ENCODE results near the gene SLC9C2. TPM values are rescaled to one million over a fixed set of nuclear protein-coding genes. Genes with fewer than 3 reads are reported as not detected.

The SLC9C2 gene
- polyA plus RNA-seq, 3 donors: not detected

DNA sequence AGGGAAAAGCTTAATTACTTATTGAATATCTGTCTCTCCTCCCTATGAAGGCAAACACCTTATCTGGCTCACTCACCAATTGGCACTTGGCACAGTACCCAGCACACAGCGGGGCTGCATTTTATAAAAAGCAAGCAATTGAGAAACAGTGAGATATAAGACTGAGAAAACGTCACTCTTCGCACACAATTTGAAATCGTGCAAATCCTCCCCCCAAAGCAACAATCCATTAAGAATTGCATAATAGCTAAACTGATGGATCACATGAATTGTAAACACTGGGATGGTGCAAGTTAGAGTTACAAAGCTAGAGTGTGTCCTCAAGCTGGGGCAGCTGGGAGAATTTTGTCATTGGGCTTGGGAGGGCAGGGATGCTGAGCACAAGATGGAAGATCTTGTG is 98.6 kb downstream of the SLC9C2 start:
- Histone ChIP-seq H3K27me3 (ENCODE audit: control insufficient read depth in 2 of 2, insufficient read depth in 2 of 2, low read length in 2 of 2) (no peaks in the 10 kb centered on the region), H3K4me1 (ENCODE audit: control insufficient read depth in 1 of 2, insufficient read depth in 2 of 2, low read length in 2 of 2) (no peaks in the 10 kb centered on the region), H3K27ac (ENCODE audit: low read depth in 1 of 2, low read length in 2 of 2) (no peak overlapping the region), H3K4me2 (replicated peaks; ENCODE audit: extremely low read depth, low read length, poor library complexity, severe bottlenecking) (no peak overlapping the region), H3K36me3 (replicated peaks in 1 of 2; ENCODE audit: control insufficient read depth in 1 of 2, insufficient read depth in 2 of 2, low read length in 2 of 2) (no peaks in the 10 kb centered on the region), H4K20me1 (ENCODE audit: insufficient read depth, low read length) (no peaks in the 10 kb centered on the region), H3K9ac (ENCODE audit: insufficient read depth, low read length, poor library complexity, severe bottlenecking) (no peak overlapping the region), H2AFZ (ENCODE audit: insufficient read depth, low read depth, low read length, poor library complexity, severe bottlenecking) (no peak overlapping the region), H3K9me3 (replicated peaks in 1 of 2; ENCODE audit: control insufficient read depth in 1 of 2, insufficient read depth in 1 of 2, low read length in 2 of 2) (no peaks in the 10 kb centered on the region), H3K4me3 (replicated peaks in 1 of 3; ENCODE audit: low read depth in 2 of 3, low read length in 3 of 3) (no peak overlapping the region), H3K79me2 (ENCODE audit: insufficient read depth, low read length) (no peaks in the 10 kb centered on the region)
- H3K27me3 Mint-ChIP-seq (ENCODE audit: low read depth in 3 of 3): peaks cover 0 to 1% (median 0%) of the 10 kb centered on the region in 3 donors
- no CpG with 5 or more reads among the region's 4 CpGs for WGBS (ENCODE audit: insufficient coverage)
- H3K4me1 Mint-ChIP-seq: no peaks in the 10 kb centered on the region
- H3K9me3 Mint-ChIP-seq: peaks cover 0 to 2% (median 0%) of the 10 kb centered on the region in 7 donors
- TF ChIP-seq, protein P1, sequence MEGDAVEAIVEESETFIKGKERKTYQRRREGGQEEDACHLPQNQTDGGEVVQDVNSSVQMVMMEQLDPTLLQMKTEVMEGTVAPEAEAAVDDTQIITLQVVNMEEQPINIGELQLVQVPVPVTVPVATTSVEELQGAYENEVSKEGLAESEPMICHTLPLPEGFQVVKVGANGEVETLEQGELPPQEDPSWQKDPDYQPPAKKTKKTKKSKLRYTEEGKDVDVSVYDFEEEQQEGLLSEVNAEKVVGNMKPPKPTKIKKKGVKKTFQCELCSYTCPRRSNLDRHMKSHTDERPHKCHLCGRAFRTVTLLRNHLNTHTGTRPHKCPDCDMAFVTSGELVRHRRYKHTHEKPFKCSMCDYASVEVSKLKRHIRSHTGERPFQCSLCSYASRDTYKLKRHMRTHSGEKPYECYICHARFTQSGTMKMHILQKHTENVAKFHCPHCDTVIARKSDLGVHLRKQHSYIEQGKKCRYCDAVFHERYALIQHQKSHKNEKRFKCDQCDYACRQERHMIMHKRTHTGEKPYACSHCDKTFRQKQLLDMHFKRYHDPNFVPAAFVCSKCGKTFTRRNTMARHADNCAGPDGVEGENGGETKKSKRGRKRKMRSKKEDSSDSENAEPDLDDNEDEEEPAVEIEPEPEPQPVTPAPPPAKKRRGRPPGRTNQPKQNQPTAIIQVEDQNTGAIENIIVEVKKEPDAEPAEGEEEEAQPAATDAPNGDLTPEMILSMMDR (IDR thresholded peaks at IDR 0.05): no peak
- intact Hi-C loops (cut with micrococcal nuclease): no loop called here
- no peak overlapping the region for H3K27ac Mint-ChIP-seq
- DNase-seq: no peak
- H3K4me3 Mint-ChIP-seq: no peak overlapping the region
- H3K36me3 Mint-ChIP-seq: no peaks in the 10 kb centered on the region

DNA sequence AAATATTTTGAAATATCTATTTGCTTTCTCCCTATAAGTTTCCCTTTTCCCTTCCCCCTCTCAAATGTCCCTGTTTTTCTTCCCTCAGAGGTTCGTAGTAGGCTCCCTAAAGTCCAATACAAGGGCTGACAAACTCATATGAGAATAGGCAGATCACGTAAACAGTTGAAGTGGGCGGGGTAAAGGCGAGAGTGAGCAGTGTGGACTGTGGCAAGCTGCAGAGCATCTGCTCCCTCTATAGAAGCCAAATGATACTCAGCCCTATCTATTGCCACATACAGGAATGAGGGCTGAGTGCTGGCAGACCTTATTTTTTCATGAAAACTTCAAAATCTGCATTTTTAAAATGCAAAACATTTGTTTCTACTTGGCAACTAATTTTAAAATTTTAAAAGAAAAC is 99.5 kb downstream of the SLC9C2 start:
- H2AFZ ChIP-seq (ENCODE audit: insufficient read depth, low read depth, low read length, poor library complexity, severe bottlenecking): no peak overlapping the region
- peaks cover 0 to 1% (median 0%) of the 10 kb centered on the region in 3 donors for H3K27me3 Mint-ChIP-seq (ENCODE audit: low read depth in 3 of 3)

More for the DNA sequence above, 99.5 kb downstream of the SLC9C2 start:
- H3K27ac Mint-ChIP-seq: no peak overlapping the region
- Histone ChIP-seq H3K79me2 (ENCODE audit: insufficient read depth, low read length) (no peaks in the 10 kb centered on the region), H3K36me3 (replicated peaks in 1 of 2; ENCODE audit: control insufficient read depth in 1 of 2, insufficient read depth in 2 of 2, low read length in 2 of 2) (no peaks in the 10 kb centered on the region), H3K4me2 (replicated peaks; ENCODE audit: extremely low read depth, low read length, poor library complexity, severe bottlenecking) (no peak overlapping the region), H4K20me1 (ENCODE audit: insufficient read depth, low read length) (no peaks in the 10 kb centered on the region), H3K4me3 (replicated peaks in 1 of 3; ENCODE audit: low read depth in 2 of 3, low read length in 3 of 3) (no peak overlapping the region), H3K27ac (ENCODE audit: low read depth in 1 of 2, low read length in 2 of 2) (no peak overlapping the region), H3K27me3 (ENCODE audit: control insufficient read depth in 2 of 2, insufficient read depth in 2 of 2, low read length in 2 of 2) (no peaks in the 10 kb centered on the region), H3K9ac (ENCODE audit: insufficient read depth, low read length, poor library complexity, severe bottlenecking) (no peak overlapping the region), H3K9me3 (replicated peaks in 1 of 2; ENCODE audit: control insufficient read depth in 1 of 2, insufficient read depth in 1 of 2, low read length in 2 of 2) (no peaks in the 10 kb centered on the region), H3K4me1 (ENCODE audit: control insufficient read depth in 1 of 2, insufficient read depth in 2 of 2, low read length in 2 of 2) (no peaks in the 10 kb centered on the region)
- H3K9me3 Mint-ChIP-seq: peaks cover 0 to 3% (median 0%) of the 10 kb centered on the region in 7 donors
- TF ChIP-seq, protein P1 (IDR thresholded peaks at IDR 0.05): no peak
- H3K4me3 Mint-ChIP-seq: no peak overlapping the region
- DNase-seq: no peak
- no peaks in the 10 kb centered on the region for H3K4me1 Mint-ChIP-seq
- 100% methylated on average over 3 of the region's 4 CpGs for WGBS (ENCODE audit: insufficient coverage)
- H3K36me3 Mint-ChIP-seq: no peaks in the 10 kb centered on the region
- intact Hi-C loops (cut with micrococcal nuclease): no loop called here
